ENCODE data around the gene CACNA1G. TPM values are rescaled to one million over a fixed set of nuclear protein-coding genes. Genes with fewer than 3 reads are reported as not detected.

Gene CACNA1G
- total RNA-seq, 4 donors from 2014 or later: under 0.01 to 28.9 (median 6.0) TPM

- TF ChIP-seq CTCF (IDR thresholded peaks at IDR 0.05): no peak
- no peak for TF ChIP-seq POLR2A (IDR thresholded peaks at IDR 0.05)
- H3K4me1 ChIP-seq: no peaks in the 10 kb centered on the region
- intact Hi-C loops (cut with DNase I; ENCODE audit: low total_unique reads): no loop called here
Observed at GRCh38 chr17:50520483-50520882, 40.0 kb upstream of the CACNA1G start.

DNA sequence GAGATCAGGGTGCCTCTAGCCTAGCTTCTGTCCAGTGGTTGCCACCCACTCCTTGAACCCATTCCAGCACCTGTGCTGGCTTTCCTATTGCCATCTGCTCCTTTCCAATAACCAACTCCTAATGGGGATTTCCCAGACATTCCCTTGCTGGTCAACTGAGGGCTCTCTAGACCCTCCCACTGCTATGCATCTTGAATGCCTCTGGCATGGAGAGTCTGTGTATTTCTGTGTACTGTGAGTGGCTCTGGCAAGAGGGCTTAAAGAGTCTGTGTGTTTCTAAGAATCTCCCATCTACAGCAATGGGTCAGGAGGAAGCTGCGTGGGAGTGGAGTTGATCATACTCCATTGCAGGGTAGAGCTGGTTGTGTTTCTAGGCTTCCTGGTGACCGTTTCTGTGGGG lies 39.0 kb upstream of the CACNA1G start:
- no peak for DNase-seq
- H3K9me3 ChIP-seq: no peaks in the 10 kb centered on the region
- H3K27me3 ChIP-seq: no peaks in the 10 kb centered on the region
- no peaks in the 10 kb centered on the region for H3K36me3 ChIP-seq
- no peak overlapping the region for H3K27ac ChIP-seq
- H3K4me3 ChIP-seq: no peak overlapping the region
- no peaks in the 10 kb centered on the region for H3K4me1 ChIP-seq
- TF ChIP-seq POLR2A (IDR thresholded peaks at IDR 0.05) (no peak), CTCF (IDR thresholded peaks at IDR 0.05) (no peak)
- intact Hi-C loops (cut with DNase I; ENCODE audit: low total_unique reads): no loop called here

More at GRCh38 chr17:50520483-50520882, 40.0 kb upstream of the CACNA1G start:
- H3K27ac ChIP-seq: no peak overlapping the region
- H3K4me3 ChIP-seq: no peak overlapping the region
- DNase-seq: no peak
- H3K27me3 ChIP-seq: no peaks in the 10 kb centered on the region
- H3K36me3 ChIP-seq: no peaks in the 10 kb centered on the region
- H3K9me3 ChIP-seq: no peaks in the 10 kb centered on the region

DNA sequence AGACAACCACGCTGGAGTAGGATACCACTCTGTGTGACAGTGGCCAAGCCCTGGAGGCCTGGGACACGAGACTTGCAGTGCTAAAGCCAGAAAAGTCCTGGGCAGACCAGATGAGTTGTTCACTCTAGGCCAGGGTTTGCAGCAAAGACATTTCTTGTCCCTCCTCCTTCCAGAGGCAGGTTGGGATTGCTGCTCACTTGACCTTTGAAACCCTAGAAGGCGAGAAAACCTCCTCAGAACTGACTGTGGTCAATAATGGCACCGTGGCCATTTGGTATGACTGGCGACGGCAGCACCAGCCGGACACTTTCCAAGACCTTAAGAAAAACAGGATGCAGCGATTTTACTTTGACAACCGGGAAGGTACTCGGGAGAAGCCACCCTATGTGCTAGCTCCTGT lies 37.7 kb upstream of the CACNA1G start:
- no peak overlapping the region for H3K4me3 ChIP-seq
- no peaks in the 10 kb centered on the region for H3K27me3 ChIP-seq
- no peaks in the 10 kb centered on the region for H3K4me1 ChIP-seq
- no peaks in the 10 kb centered on the region for H3K9me3 ChIP-seq
- no peak for DNase-seq
- no peaks in the 10 kb centered on the region for H3K36me3 ChIP-seq
- no peak for TF ChIP-seq CTCF (IDR thresholded peaks at IDR 0.05)
- no peak for TF ChIP-seq POLR2A (IDR thresholded peaks at IDR 0.05)
- no peak overlapping the region for H3K27ac ChIP-seq
- intact Hi-C loops (cut with DNase I; ENCODE audit: low total_unique reads): no loop called here

- Histone ChIP-seq H3K36me3 (no peaks in the 10 kb centered on the region), H3K27ac (no peak overlapping the region), H3K27me3 (no peaks in the 10 kb centered on the region), H3K4me3 (no peak overlapping the region), H3K4me1 (no peaks in the 10 kb centered on the region), H3K9me3 (no peaks in the 10 kb centered on the region)
- no peak for TF ChIP-seq POLR2A (IDR thresholded peaks at IDR 0.05)
- no peak for TF ChIP-seq CTCF (IDR thresholded peaks at IDR 0.05)
- intact Hi-C loops (cut with DNase I; ENCODE audit: low total_unique reads): no loop called here
- no peak for DNase-seq
Observed at GRCh38 chr17:50523208-50523607, 37.3 kb upstream of the CACNA1G start.

- no peak for TF ChIP-seq POLR2A (IDR thresholded peaks at IDR 0.05)
- TF ChIP-seq CTCF (IDR thresholded peaks at IDR 0.05): no peak
- DNase-seq: no peak
- no peaks in the 10 kb centered on the region for H3K9me3 ChIP-seq
- no peaks in the 10 kb centered on the region for H3K27me3 ChIP-seq
- H3K4me1 ChIP-seq: no peaks in the 10 kb centered on the region
- no peak overlapping the region for H3K4me3 ChIP-seq
- intact Hi-C loops (cut with DNase I; ENCODE audit: low total_unique reads): no loop called here
- no peak overlapping the region for H3K27ac ChIP-seq
- no peaks in the 10 kb centered on the region for H3K36me3 ChIP-seq
Observed at GRCh38 chr17:50524838-50525237, 35.7 kb upstream of the CACNA1G start.
